Measurements from ENCODE around the gene KCNMA1.

The KCNMA1 gene

DNA sequence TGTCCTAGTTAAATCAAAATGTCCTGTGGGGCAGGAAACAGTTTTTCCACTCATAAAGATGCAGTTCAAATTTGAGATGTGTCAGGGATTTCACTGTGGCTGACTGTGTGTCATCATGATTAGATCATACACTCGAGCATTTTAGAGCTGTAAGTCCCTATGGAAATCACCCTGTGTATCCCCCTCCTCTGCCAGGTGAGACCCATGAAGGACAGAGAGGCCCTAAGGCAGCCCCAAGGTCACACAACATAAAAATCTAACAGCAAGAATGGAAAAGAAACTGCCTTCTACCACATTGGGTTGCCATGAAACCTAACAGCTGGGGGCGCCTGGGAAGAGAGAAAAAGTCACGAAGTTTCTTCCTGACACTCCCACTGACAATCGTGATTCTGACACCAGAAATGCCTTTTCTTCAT, 135.8 kb downstream of the KCNMA1 start:
- Histone ChIP-seq H3K4me2 (no peak overlapping the region), H3K36me3 (no peaks in the 10 kb centered on the region), H3K9me3 (no peaks in the 10 kb centered on the region), H3K27ac (no peak overlapping the region), H3K27me3 (no peaks in the 10 kb centered on the region), H3K4me3 (no peak overlapping the region), H4K20me1 (no peaks in the 10 kb centered on the region), H3K4me1 (peaks cover 27% of the 10 kb centered on the region), H3K9ac (no peak overlapping the region)
- TF ChIP-seq Cebpa-rat (IDR thresholded peaks at IDR 0.05) = no peak

DNA sequence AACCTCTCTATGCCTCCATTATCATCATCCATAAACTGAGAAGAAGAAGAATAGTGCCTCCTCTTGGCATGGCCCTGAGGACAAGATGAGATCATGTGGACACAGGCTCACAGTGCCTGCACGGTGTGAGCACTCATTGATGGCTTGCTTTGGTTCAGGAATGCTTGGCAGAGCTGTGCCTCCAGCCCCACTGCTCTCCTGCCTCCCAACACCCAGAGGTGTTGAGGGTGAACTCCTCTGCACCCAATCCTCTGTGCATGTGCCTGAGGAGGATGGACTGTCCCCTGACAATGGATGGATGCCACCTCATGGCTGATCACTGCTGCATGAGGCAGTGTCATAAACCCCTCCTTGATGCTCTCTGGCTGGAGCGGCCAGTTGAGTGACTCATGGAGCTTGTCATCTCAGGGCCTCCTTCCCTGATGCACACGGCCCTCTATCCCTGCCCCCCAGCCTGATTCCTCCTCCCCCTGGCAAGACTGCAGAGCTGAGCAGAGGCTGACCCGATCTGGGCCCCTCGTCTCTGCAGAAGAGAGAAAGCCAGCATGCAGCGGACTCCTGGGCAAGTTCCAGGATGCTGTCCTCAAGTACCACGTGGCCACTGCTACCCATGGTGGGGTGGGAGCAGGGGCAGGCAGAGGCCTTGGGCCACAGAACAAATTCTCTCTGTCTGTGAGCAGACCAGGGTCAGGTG, 136.3 kb downstream of the KCNMA1 start:
- Histone ChIP-seq H3K27me3 (no peaks in the 10 kb centered on the region), H3K27ac (no peak overlapping the region), H3K4me1 (peaks cover 29% of the 10 kb centered on the region), H3K4me3 (no peak overlapping the region), H3K9me3 (no peaks in the 10 kb centered on the region), H3K4me2 (no peak overlapping the region), H3K36me3 (no peaks in the 10 kb centered on the region), H3K9ac (no peak overlapping the region), H4K20me1 (no peaks in the 10 kb centered on the region)
- TF ChIP-seq Cebpa-rat (IDR thresholded peaks at IDR 0.05) = no peak

- Histone ChIP-seq H4K20me1 (no peaks in the 10 kb centered on the region), H3K36me3 (no peaks in the 10 kb centered on the region), H3K4me2 (no peak overlapping the region), H3K9ac (no peak overlapping the region), H3K9me3 (no peaks in the 10 kb centered on the region), H3K4me1 (peaks cover 32% of the 10 kb centered on the region), H3K27ac (no peak overlapping the region), H3K27me3 (no peaks in the 10 kb centered on the region), H3K4me3 (no peak overlapping the region)
- TF ChIP-seq Cebpa-rat (IDR thresholded peaks at IDR 0.05) = no peak
Measured at GRCh38 chr10:77500754-77501151, 136.9 kb downstream of the KCNMA1 start.

- no peak for TF ChIP-seq Cebpa-rat (IDR thresholded peaks at IDR 0.05)
- Histone ChIP-seq H3K27ac (no peak overlapping the region), H3K9ac (no peak overlapping the region), H3K4me2 (no peak overlapping the region), H4K20me1 (no peaks in the 10 kb centered on the region), H3K4me1 (peaks cover 46% of the 10 kb centered on the region), H3K9me3 (no peaks in the 10 kb centered on the region), H3K27me3 (no peaks in the 10 kb centered on the region), H3K36me3 (no peaks in the 10 kb centered on the region), H3K4me3 (no peak overlapping the region)
Measured at GRCh38 chr10:77498829-77499228, 138.8 kb downstream of the KCNMA1 start.

DNA sequence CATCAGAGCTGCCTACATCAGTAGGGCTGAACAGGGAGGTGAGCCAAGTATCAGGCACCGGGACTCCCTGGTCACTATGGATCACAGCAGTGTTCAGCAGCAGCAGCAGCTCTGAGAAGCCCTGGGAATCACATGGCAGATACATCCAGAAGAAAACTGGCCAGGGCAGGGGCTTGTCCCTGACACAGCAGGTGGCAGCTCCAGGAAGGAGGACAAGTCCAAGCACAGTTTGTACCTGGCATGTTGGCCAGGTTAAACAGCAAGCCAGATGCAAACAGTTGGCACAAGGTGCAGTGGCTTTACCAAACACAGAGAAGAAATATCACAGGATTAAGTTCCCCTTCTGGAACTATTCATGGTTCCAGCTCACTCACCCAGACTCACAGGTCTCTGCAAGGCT, 139.4 kb downstream of the KCNMA1 start:
- no peak for TF ChIP-seq Cebpa-rat (IDR thresholded peaks at IDR 0.05)
- H3K27me3 ChIP-seq = no peaks in the 10 kb centered on the region
- no peak overlapping the region for H3K4me3 ChIP-seq
- no peak overlapping the region for H3K9ac ChIP-seq
- no peaks in the 10 kb centered on the region for H4K20me1 ChIP-seq
- no peak overlapping the region for H3K27ac ChIP-seq
- peaks cover 52% of the 10 kb centered on the region for H3K4me1 ChIP-seq
- no peak overlapping the region for H3K4me2 ChIP-seq
- no peaks in the 10 kb centered on the region for H3K36me3 ChIP-seq
- no peaks in the 10 kb centered on the region for H3K9me3 ChIP-seq

GRCh38 chr10:77497748-77498147, 139.9 kb downstream of the KCNMA1 start:
- no peak for TF ChIP-seq Cebpa-rat (IDR thresholded peaks at IDR 0.05)
- peaks cover 57% of the 10 kb centered on the region for H3K4me1 ChIP-seq
- H3K36me3 ChIP-seq = no peaks in the 10 kb centered on the region
- no peak overlapping the region for H3K4me3 ChIP-seq
- no peaks in the 10 kb centered on the region for H3K27me3 ChIP-seq
- H4K20me1 ChIP-seq = no peaks in the 10 kb centered on the region
- no peaks in the 10 kb centered on the region for H3K9me3 ChIP-seq
- H3K4me2 ChIP-seq = no peak overlapping the region
- no peak overlapping the region for H3K27ac ChIP-seq
- H3K9ac ChIP-seq = no peak overlapping the region

GRCh38 chr10:77496941-77497420, 140.6 kb downstream of the KCNMA1 start:
- H3K4me1 ChIP-seq = peaks cover 64% of the 10 kb centered on the region
- no peaks in the 10 kb centered on the region for H3K9me3 ChIP-seq
- no peaks in the 10 kb centered on the region for H3K36me3 ChIP-seq
- no peak overlapping the region for H3K4me2 ChIP-seq
- no peaks in the 10 kb centered on the region for H3K27me3 ChIP-seq
- H3K4me3 ChIP-seq = no peak overlapping the region
- H3K27ac ChIP-seq = no peak overlapping the region
- no peak for TF ChIP-seq Cebpa-rat (IDR thresholded peaks at IDR 0.05)
- H3K9ac ChIP-seq = no peak overlapping the region
- no peaks in the 10 kb centered on the region for H4K20me1 ChIP-seq

- no peak for TF ChIP-seq Cebpa-rat (IDR thresholded peaks at IDR 0.05)
- no peaks in the 10 kb centered on the region for H4K20me1 ChIP-seq
Measured at GRCh38 chr10:77494756-77495541, 142.7 kb downstream of the KCNMA1 start.

GRCh38 chr10:77494327-77494726, 143.3 kb downstream of the KCNMA1 start:
- H3K9me3 ChIP-seq = no peaks in the 10 kb centered on the region
- H4K20me1 ChIP-seq = no peaks in the 10 kb centered on the region
- no peaks in the 10 kb centered on the region for H3K27me3 ChIP-seq
- no peak overlapping the region for H3K4me3 ChIP-seq
- peaks cover 83% of the 10 kb centered on the region for H3K4me1 ChIP-seq
- H3K36me3 ChIP-seq = no peaks in the 10 kb centered on the region
- H3K4me2 ChIP-seq = peak overlapping the region; percentile 79
- peak overlapping the region; percentile 14; the same call in 1 of the 2 replicates for H3K27ac ChIP-seq
- no peak for TF ChIP-seq Cebpa-rat (IDR thresholded peaks at IDR 0.05)
- H3K9ac ChIP-seq = peak overlapping the region; percentile 31; the same call in 1 of the 2 replicates

More at GRCh38 chr10:77494756-77495541, 142.7 kb downstream of the KCNMA1 start:
- H3K36me3 ChIP-seq = no peaks in the 10 kb centered on the region
- H3K4me3 ChIP-seq = no peak overlapping the region
- H3K27ac ChIP-seq = no peak overlapping the region
- no peaks in the 10 kb centered on the region for H3K27me3 ChIP-seq
- peak overlapping the region; percentile 31; the same call in 1 of the 2 replicates for H3K9ac ChIP-seq
- H3K4me1 ChIP-seq = peaks cover 77% of the 10 kb centered on the region
- H3K9me3 ChIP-seq = no peaks in the 10 kb centered on the region
- peak overlapping the region; percentile 79 for H3K4me2 ChIP-seq

DNA sequence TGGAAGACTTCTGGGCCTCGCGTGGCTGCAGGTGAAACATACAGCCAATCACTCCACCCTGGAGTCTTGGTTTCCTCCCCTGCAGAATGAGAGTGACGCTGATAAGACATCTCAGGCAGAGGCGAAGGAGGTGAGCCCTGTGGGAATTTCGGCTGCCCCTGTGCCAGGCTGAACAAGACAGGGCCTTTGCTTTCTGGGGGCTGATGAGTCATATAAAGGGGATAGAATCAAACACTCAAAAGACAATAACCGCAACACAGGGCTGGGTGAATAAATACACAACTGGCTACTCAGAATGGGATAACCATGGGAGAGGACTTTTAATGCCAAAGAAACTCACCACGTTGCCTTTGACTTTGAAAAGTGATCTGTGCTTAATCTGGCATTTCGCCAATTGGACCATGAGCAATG, 143.8 kb downstream of the KCNMA1 start:
- TF ChIP-seq Cebpa-rat (IDR thresholded peaks at IDR 0.05) = no peak
- Histone ChIP-seq H3K36me3 (no peaks in the 10 kb centered on the region), H3K27me3 (no peaks in the 10 kb centered on the region), H3K4me1 (peaks cover 88% of the 10 kb centered on the region), H3K9me3 (no peaks in the 10 kb centered on the region), H4K20me1 (no peaks in the 10 kb centered on the region), H3K4me2 (peak overlapping the region; percentile 79), H3K27ac (peak overlapping the region; percentile 57; the same call in 1 of the 2 replicates), H3K4me3 (no peak overlapping the region), H3K9ac (peak overlapping the region; percentile 31; the same call in 1 of the 2 replicates)
